Mesendoderm (in vitro differentiated cells): ENCODE data around the gene OR51E2.

Experiments used
- DNase-seq: peaks from one replicate; pipeline ENCODE4 v3.0.0; 2013
- H2AK5ac ChIP-seq: 2 replicates; pipeline ENCODE4 v1.6.1; 2013; ENCODE audit warnings: low read length, inconsistent platforms
- H2BK120ac ChIP-seq: 2 replicates; pipeline ENCODE4 v1.6.1; 2013; ENCODE audit warnings: low read depth, mild to moderate bottlenecking, low read length, moderate library complexity, mixed read lengths
- H2BK15ac ChIP-seq: replicated peaks from 2 replicates; pipeline ENCODE4 v1.6.1; 2013; ENCODE audit warnings: low read depth, mild to moderate bottlenecking, moderate library complexity
- H2BK5ac ChIP-seq: 2 replicates; pipeline ENCODE4 v1.6.1; 2013; ENCODE audit warnings: low read length, inconsistent platforms
- H3K18ac ChIP-seq: 2 replicates; pipeline ENCODE4 v1.6.1; 2013; ENCODE audit warnings: mild to moderate bottlenecking, low read length, mixed read lengths
- H3K23ac ChIP-seq: one replicate; pipeline ENCODE4 v1.6.1; 2013; ENCODE audit warnings: low read length
- H3K27ac ChIP-seq: 2 replicates; pipeline ENCODE4 v1.5.1; 2013; ENCODE audit warnings: low read depth, mild to moderate bottlenecking, inconsistent platforms, low read length, moderate library complexity
- H3K27me3 ChIP-seq: 2 replicates; pipeline ENCODE4 v1.6.1; 2013; ENCODE audit warnings: low read length, control low read depth, mild to moderate bottlenecking, inconsistent platforms; ENCODE audit not compliant: insufficient read depth, poor library complexity
- H3K36me3 ChIP-seq: 2 replicates; pipeline ENCODE4 v1.6.1; 2013; ENCODE audit warnings: low read length, inconsistent platforms; ENCODE audit not compliant: control insufficient read depth, insufficient read depth
- H3K4ac ChIP-seq: one replicate; pipeline ENCODE4 v1.6.1; 2013; ENCODE audit warnings: low read depth, mild to moderate bottlenecking, low read length, moderate library complexity
- H3K4me1 ChIP-seq: 2 replicates; pipeline ENCODE4 v1.6.1; 2013; ENCODE audit warnings: low read depth, low read length, inconsistent platforms; ENCODE audit not compliant: control insufficient read depth
- H3K4me2 ChIP-seq: 2 replicates; pipeline ENCODE4 v1.6.1; 2013; ENCODE audit warnings: low read length
- H3K4me3 ChIP-seq: 2 replicates; pipeline ENCODE4 v1.5.1; 2013; ENCODE audit warnings: mild to moderate bottlenecking, low read length
- H3K56ac ChIP-seq: one replicate; pipeline ENCODE4 v1.6.1; 2013; ENCODE audit warnings: low read length
- H3K79me1 ChIP-seq: 2 replicates; pipeline ENCODE4 v1.6.1; 2013; ENCODE audit warnings: low read length, inconsistent platforms
- H3K79me2 ChIP-seq: 2 replicates; pipeline ENCODE4 v1.6.1; 2013; ENCODE audit warnings: mild to moderate bottlenecking, low read length; ENCODE audit not compliant: control insufficient read depth, insufficient read depth
- H3K9ac ChIP-seq: 2 replicates; pipeline ENCODE4 v1.6.1; 2013; ENCODE audit warnings: low read length, inconsistent platforms
- H4K5ac ChIP-seq: one replicate; pipeline ENCODE4 v1.6.1; 2013; ENCODE audit warnings: low read length
- H4K8ac ChIP-seq: one replicate; pipeline ENCODE4 v1.6.1; 2013; ENCODE audit warnings: low read depth, mild to moderate bottlenecking, control low read depth, low read length, moderate library complexity
- WGBS: extraction: QIAGEN DNeasy Blood & Tissue Kit; methylation state at CpG from one replicate; pipeline ENCODE4 v1.1.7; 2013; ENCODE audit warnings: low lambda C conversion rate, missing lambda C conversion rate; ENCODE audit not compliant: insufficient coverage; ENCODE audit errors: extremely low coverage; 5-methylcytosine and 5-hydroxymethylcytosine counted together

The OR51E2 gene

DNA sequence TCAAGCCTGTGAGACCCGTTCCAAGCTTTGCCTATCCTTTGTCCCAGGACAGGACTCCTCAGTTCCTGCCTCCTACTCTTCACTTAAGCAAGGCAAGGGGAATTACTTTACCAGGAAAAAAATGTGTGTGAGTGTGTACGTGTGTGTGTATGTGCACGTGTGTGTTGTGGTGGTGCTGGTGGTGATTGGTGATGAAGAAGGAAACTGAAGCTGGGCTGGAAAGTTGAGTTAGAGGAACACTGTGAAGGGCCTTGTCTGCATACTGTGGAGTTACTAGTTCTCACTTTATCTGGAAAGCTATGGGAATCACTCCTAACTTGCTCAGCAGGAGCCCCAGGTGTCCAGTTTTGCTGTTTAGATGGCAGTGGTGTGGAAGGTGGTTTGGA lies 60.0 kb downstream of the OR51E2 start:
- no peaks in the 10 kb centered on the region for H3K79me2 ChIP-seq
- H4K5ac ChIP-seq = no peak overlapping the region
- no peak for DNase-seq
- no peak overlapping the region for H2BK5ac ChIP-seq
- no peak overlapping the region for H4K8ac ChIP-seq
- no peak overlapping the region for H3K23ac ChIP-seq
- H3K27me3 ChIP-seq = no peaks in the 10 kb centered on the region
- WGBS = no CpG with 5 or more reads among the region's 3 CpGs
- H3K56ac ChIP-seq = no peak overlapping the region
- H3K27ac ChIP-seq = no peak overlapping the region
- no peak overlapping the region for H3K18ac ChIP-seq
- no peak overlapping the region for H2AK5ac ChIP-seq
- no peaks in the 10 kb centered on the region for H3K79me1 ChIP-seq
- H3K4me2 ChIP-seq = no peak overlapping the region
- H3K9ac ChIP-seq = no peak overlapping the region
- H3K4me1 ChIP-seq = no peaks in the 10 kb centered on the region
- H3K36me3 ChIP-seq = no peaks in the 10 kb centered on the region
- H3K4me3 ChIP-seq = no peak overlapping the region
- no peak overlapping the region for H2BK15ac ChIP-seq
- no peak overlapping the region for H2BK120ac ChIP-seq
- no peak overlapping the region for H3K4ac ChIP-seq

DNA sequence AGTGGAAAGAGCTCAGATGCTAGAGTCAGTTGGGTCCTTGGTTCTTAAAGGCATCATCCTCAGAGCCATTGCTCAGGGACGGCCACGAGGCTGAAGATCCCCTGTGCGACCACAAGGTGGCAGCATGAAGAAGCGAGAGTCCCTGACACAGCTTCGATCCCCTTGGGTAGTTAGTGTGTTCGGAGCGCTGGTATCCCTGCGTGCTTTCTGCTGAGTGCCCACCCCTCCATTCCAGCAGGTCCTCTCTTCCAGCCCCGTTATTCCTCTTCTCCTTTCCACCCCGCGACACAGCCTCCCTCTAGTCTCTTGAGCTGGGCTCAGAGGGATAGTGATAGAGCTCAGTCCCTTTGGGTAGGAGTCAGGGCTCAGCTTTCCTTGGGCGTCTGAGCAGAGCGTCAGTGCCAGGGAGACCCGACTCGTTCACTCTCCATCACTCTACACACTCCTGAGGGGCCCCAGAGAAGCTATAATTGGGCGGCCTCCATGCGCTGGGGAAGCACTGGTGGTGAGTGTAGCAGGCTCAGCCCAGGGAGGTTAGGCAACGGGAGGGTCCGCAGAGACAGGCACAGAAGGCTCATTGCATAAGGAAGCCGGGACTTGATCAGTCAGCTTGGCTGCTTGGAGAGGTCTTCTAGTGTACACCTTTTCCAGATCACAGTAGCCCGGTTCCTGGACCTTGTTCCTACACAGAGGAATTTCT lies 60.5 kb downstream of the OR51E2 start, which contains the start of gene OR51D1:
Gene OR51D1 (plus strand): TSS at position 516 of the 700 bp plus-strand sequence. CDS start 2,314 bp downstream, outside the sequence.
- Histone ChIP-seq H3K23ac (no peak within 1 kb of the TSS), H3K36me3 (no peaks in the 10 kb centered on the region), H2AK5ac (no peak within 1 kb of the TSS), H3K56ac (no peak within 1 kb of the TSS), H3K79me1 (no peaks in the 10 kb centered on the region), H2BK5ac (no peak within 1 kb of the TSS), H3K9ac (no peak within 1 kb of the TSS), H3K4me3 (no peak within 1 kb of the TSS), H3K18ac (no peak within 1 kb of the TSS), H2BK15ac (no peak within 1 kb of the TSS), H3K27ac (no peak within 1 kb of the TSS), H3K4ac (no peak within 1 kb of the TSS), H3K79me2 (no peaks in the 10 kb centered on the region), H2BK120ac (no peak within 1 kb of the TSS), H4K5ac (no peak within 1 kb of the TSS), H4K8ac (no peak within 1 kb of the TSS), H3K4me2 (no peak within 1 kb of the TSS), H3K4me1 (no peaks in the 10 kb centered on the region), H3K27me3 (no peaks in the 10 kb centered on the region)
- no CpG with 5 or more reads among the region's 21 CpGs for WGBS
- DNase-seq = peak; percentile 84

DNA sequence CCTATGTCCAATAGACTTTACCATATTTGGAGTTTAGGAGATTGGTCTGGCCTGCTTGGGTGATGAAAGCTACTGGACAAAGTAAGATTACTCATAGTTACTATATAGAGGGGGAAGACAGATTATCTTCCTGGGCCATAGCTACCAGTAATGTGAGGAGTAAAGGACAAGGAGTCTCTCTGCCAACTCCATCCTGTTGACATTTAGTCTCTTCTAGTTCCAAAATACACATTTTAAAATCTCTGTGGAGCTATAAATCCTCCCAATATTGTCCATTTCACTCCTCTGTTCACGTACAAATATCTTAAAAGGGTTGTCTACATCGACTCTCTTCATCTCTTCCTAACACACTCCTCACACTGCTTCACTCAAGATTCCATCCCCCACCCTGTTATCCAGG lies 61.5 kb downstream of the OR51E2 start:
- no peak overlapping the region for H4K8ac ChIP-seq
- no peak for DNase-seq
- no peaks in the 10 kb centered on the region for H3K79me1 ChIP-seq
- H2BK120ac ChIP-seq = no peak overlapping the region
- no peak overlapping the region for H3K4ac ChIP-seq
- no peak overlapping the region for H2BK15ac ChIP-seq
- no peak overlapping the region for H3K56ac ChIP-seq
- no peaks in the 10 kb centered on the region for H3K36me3 ChIP-seq
- no peak overlapping the region for H3K9ac ChIP-seq
- H3K27ac ChIP-seq = no peak overlapping the region
- no peak overlapping the region for H2AK5ac ChIP-seq
- H2BK5ac ChIP-seq = no peak overlapping the region
- WGBS = no CpG with 5 or more reads among the region's 2 CpGs
- H3K4me3 ChIP-seq = no peak overlapping the region
- no peaks in the 10 kb centered on the region for H3K4me1 ChIP-seq
- H3K4me2 ChIP-seq = no peak overlapping the region
- no peaks in the 10 kb centered on the region for H3K79me2 ChIP-seq
- no peak overlapping the region for H3K18ac ChIP-seq
- no peak overlapping the region for H4K5ac ChIP-seq
- no peaks in the 10 kb centered on the region for H3K27me3 ChIP-seq
- H3K23ac ChIP-seq = no peak overlapping the region
